NCI-H82 treated with DMSO at 0.1 percent for 48 hours (cell line): Measurements from ENCODE around the gene TBCCD1.
"Not testable (repeated sequence)": the region's sequence is repeated elsewhere in the genome, so short reads cannot be mapped to it uniquely, and the experiment has no call there.

Experiments
- DNase-seq: peaks from one replicate; lab custom pipeline; 2025; ENCODE audit not compliant: unreplicated experiment; lab: John Stamatoyannopoulos, UW

Gene TBCCD1

DNA sequence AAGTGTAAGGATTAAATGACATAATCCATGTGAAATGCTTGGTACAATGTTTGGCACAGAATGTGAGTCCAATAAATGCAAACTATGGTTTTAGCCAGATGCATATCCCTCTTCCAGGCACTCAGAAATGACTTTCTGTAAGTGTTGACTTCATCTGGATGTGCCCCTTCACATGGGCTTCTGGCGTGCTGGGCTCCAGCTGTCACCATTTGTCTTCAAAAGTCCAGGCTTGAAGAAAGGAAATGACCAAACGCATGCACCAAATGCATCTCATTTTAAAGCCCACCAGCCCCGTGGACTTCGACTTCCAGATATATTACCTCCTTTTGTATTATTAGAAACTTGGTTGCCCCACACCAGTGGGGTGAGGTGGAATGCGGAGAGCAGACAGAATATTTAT, 46.7 kb downstream of the TBCCD1 start:
- DNase-seq = no peak

DNA sequence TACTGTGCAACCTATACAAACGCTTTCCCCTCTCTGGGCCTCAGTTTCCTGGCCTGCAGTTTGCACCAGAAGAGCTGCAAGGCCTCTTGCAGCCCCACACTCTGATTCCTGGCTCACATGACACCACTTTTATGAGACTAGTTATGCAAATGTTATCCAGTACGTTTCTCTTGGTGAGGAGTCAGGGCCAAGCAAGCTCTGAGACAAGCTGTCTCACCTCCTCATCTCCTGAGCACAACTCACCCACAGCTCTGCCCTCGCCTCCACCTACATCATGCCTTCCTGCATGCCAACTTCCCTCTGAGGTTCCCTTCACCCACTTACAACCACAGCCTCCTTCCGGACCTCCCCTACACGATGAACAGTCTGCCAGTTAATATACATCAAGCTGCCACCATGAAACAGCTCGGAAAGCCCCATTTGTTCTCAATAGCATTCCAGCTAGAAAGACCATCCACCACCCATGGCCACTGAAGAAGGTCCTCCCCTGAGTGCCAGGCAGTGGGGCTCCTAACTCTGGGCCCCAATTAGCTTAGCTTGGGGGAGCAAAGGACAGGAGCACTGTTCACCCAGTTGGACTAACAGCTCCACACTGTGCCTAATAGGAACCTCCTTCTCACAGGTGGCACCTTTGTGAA, 48.0 kb downstream of the TBCCD1 start:
- DNase-seq = no peak

DNA sequence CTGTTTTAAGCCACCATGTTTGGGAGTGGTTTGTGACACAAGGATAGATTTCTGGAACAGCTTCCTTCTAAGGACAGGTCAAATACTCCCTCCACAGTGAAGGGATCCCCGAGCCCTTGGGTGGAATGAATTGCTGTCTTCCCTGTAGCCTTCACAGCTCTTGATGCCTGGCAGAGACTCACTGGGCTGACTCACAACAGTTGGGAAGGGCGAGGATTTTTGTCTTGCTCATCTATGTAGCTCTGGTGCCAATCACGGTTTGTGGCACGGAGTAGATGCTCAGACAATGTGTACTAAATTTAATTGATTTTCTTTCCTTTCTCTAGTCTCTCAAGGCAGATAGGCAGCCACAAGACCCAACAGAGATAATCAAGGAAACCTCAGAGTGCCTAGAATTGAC, 49.9 kb downstream of the TBCCD1 start:
- no peak for DNase-seq

GRCh38 chr3:186516646-186517045, 50.5 kb downstream of the TBCCD1 start:
- DNase-seq = no peak

DNA sequence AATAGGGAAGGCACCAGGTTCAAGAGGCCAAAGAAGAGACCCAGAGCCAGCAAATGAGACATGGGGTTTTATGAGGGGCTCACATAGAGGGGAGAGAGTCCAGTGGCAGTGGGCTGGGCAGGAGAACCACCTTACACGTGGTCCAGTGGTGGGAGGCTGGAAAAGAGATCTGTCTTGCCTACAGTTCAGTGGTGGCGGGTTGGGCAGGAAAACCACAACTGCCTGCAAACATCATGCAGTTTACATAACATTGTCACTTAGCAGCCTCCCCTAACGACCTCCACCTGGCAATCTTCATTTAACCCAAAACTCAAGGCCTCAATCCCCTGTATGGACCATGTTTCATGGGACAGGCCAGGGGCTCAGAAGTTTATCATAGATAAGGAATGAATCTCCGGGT, 52.0 kb downstream of the TBCCD1 start:
- DNase-seq = no peak

DNA sequence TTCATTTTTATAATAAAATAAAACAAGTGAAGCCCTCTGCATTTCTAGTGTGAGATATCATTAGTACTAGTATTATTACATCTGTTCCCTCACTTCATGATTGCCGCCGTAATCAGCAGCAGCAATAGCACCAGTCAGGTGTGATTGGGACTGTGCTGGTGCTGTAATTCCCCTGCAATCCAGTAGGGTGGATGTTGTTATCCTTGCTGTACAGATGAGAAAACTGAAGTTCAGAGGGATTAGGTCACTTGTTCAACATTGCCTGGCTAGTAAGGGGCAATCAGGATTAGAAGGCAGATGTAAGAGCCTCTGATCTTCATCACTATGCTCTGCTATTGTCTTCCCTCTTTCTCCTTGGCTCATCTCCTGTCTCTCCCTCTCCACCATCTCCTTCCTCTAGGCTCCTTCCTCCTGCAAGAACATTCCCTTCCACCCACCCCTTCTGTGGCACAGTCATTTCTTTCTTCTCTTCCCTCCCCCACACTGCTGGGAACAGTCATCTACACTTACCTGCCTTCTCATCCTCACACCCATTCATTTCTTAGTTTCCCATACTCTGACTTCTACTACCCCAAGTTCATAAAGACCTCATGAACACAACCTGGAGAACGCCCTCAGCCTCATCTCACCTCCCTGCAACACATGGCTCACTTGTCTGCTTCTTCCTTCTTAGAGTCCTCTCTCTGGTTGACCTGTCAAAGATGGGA, 52.7 kb downstream of the TBCCD1 start:
- no peak for DNase-seq

DNA sequence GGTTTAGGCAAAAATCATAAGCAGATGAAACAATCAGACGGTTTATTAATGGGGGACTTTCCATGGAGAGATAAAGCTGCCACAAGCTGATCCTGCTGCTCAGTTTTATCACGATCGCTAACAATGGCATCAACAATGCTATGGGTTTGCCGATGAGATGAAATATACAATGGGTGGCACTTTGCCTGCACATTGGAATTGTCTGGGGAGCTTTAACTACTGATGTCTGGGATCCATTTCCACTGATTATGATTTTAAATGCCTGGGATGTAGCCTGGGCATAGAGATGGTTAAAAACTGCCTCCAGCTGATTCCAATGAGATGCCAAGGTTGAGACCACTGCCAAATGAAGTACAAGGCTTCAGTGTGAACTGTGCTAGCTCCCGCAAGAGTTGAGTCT, 53.8 kb downstream of the TBCCD1 start:
- no peak for DNase-seq

GRCh38 chr3:186512570-186513302, 54.4 kb downstream of the TBCCD1 start:
- no peak for DNase-seq

DNA sequence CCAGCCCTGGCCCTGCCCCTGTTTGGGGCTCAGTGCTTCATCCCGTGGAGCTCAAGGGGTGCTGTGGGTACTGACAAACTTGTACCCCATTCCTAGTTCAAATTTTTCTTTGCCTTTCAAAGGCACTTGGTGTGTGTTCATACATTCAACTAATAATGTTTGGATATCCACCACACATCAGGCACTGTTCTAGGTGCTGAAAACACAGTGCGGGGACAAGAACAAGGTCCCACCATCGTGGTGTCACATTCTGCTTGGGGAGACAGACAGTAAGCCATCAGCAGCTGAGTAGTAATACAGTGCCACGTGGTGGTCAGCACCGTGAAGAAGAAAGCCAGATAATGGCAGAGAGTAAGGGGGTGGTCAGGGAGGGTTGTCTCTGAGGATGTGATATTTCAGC, 55.4 kb downstream of the TBCCD1 start:
- DNase-seq = no peak

DNA sequence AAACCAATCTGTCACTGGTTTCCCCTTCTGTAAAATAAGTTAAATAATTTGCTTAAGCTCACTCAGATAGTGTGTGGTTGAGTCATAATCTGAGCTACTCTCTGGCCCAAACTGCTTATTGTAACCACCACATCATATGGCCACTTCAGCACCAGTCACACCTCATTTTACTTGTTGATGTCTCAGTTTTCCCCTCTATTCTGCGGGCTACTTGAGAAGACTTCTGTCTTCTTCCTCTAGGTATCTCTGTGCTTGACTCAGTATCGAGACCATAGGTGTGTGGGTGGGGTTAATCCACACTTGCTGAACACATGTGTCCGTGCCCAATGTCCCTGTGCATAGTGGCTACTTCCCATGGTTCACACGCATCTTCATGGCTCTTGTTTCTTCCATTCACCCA, 55.9 kb downstream of the TBCCD1 start:
- no peak for DNase-seq

DNA sequence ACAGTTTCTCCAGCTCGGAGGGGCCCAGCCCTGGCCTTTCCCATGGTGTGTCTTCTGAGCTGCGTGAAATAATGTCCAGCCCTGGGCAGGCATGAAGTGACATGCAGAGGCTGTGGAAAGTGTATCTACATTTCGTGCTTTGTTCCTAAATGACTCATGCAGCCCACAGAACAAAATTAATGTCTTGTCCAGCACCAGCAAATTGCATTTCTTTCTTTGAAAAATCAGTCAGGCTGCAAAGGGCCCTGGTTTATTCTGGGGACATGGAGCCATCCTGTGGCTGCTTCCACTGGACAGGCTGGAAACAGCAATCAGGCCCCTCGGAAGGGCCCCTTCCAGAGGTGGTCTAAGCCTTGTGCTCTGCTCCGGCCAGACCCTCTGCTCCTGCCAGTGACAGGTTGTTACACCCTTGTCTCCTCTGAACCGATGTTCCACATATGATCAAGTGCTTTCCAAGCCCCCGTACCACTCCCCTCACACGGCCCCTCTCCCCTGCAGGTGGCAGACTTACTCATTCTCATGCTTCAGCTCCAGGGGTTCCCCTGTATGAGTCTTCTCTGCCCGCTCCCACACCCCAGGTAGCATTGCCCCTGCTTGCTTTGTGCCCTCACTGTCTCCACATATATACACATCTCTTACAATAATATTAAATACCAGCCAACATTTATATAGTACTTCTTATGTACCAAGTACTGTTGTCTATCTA, 56.6 kb downstream of the TBCCD1 start:
- DNase-seq = no peak

DNA sequence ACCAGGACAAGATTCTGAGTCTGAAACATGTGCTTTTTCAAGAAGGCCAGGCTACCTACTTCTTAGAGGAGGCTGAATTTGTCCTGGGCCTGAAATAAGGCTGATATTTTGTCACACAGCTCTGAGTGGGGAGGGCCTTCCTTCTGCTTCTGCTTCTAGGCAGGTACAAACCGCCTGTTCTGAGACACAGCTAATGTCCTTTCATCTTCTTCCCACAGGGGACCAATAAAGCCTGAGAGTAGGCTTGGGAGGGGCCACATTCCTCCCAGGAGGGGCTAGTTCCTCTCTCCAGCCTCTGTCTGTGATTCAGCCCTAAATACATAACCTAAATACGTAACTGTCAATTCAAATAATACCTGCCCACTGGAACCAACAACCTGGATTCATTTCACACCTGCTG, 57.7 kb downstream of the TBCCD1 start:
- no peak for DNase-seq

GRCh38 chr3:186506857-186507256, 60.3 kb downstream of the TBCCD1 start:
- no peak for DNase-seq

DNA sequence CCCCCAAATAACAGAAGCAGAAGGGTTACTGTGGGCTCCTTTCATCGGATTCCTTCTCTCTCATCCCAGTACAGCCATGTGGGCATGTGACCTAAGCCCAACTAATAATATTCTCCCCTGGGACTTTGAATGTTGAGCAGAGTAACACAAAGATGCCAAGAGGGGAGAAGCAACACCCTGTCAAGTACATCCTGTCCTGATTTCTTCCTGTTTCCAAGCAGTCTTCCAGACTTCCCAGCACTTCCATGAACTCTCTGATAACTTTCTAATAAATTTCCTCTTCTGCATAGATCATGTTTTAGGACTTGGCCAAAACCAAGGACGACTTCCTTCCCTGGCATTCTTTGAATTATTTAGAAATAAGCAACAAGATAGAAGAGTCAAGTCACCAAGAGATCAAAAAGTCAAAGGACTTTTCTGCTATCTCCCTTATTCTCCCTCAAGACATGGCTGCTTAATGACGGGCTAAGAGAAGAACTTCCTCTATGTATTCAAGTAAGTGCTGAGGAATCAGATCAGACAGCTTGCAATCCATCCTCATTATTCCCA, 60.9 kb downstream of the TBCCD1 start:
- no peak for DNase-seq

DNA sequence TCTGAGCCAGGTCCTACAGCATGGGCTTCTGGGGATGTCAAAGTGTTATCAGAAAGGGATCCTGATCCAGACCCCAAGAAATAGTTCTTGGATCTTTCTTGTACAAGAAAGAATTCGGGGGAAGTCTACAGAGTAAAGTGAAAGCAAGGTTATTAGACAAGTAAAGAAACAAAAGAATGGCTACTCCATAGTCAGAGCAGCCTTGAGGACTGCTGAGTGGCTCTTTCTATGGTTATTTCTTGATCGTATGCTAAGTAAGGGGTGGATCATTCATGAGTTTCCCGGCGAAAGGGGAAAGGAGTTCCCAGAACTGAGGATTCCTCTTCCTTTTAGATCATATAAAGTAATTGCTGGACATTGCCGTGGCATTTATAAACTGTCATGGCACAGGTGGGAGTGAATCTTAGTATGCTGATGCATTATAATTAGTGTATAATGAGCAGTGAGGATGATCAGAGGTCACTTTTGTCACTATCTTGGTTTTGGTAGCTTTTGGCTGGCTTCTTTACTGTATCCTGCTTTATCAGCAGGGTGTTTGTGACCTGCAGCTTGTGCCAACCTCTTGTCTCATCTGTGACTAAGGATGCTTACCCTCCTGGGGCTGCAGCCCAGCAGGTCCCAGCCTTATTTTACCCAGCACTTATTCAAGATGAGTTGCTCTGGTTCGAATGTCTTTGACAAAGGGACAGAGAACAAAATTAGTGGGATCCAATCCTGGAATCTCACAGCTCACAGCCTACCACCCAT, 64.0 kb downstream of the TBCCD1 start:
- DNase-seq = no peak

DNA sequence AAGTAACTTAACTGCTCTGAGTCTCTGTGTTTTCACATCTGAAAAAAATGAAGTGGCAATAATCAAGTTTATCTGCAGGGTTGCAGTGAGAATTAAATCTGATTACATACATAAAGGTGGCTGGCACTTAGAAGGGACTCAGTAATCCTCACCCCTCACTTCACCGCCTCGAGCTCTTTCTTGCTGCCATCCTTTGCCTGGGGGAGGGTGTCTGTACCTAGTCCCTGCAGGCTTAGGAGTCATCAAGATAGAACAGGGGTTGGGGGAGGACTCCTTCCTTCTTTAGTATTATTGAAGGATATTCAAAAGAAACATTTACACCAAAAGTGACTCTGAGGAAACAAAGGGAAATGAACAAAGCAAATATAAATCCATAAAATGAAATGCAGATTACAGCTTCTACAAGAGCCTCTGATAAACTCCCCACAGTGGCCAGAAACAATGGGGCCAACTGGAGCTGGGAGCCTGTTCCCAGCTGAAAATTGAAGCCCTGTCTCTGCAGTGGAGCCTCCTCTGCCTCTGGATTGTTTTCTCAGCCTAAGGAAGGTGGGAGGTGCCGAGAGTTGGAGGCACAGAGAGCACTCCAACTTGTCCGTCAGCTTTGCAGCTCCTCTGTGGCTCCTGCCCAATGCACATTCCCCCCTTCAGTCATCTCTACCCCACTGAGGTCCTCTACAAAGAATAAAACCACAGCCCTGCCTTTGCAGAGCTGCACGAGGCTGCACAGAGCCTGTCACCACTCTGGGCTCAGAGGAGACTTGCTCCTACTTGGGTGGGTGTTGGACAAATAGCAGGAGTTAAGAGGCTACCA, 64.8 kb downstream of the TBCCD1 start:
- DNase-seq = no peak

GRCh38 chr3:186499949-186500348, 67.2 kb downstream of the TBCCD1 start:
- DNase-seq = not testable (repeated sequence)

DNA sequence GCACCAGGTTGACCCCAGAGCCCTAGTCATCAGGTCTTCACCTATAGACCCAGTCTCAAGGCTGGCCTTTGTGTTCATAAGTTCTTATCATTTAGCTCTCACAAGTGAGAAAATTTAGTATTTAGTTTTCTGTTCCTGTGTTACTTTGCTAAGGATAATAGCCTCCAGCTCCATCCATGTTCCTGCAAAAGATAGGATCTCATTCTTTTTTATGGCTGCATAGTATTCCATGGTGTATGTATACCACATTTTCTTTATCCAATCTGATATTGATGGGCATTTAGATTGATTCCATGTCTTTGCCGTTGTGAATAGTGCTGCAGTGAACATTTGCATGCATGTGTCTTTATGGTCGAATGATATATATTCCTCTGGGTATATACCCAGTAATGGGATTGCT, 69.1 kb downstream of the TBCCD1 start:
- not testable (repeated sequence) for DNase-seq

- no peak for DNase-seq
These were observed 69.5 kb downstream of the TBCCD1 start for GRCh38 chr3:186497608-186498007.

DNA sequence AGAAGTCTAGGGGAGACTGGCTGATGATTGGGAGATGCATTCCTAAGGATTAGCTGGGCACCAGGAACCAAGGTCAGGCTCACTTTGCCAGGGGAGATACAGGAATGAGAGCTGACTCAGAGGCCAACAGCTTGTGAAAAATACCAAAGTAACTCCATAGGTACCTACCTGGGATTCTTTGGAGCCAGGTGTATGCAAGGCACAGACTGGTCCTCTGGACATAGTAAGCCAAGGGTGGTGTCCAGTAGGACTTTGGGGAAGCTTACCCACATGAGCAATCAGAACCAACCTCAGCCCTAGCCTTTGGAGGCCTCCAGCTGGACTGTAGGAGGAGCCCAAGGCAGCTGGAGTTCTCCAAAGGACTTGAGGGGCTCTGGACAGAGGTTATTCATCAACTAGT, 70.5 kb downstream of the TBCCD1 start:
- DNase-seq = no peak
